COR-L47 (cell line): ENCODE results near the gene ROPN1B.

ENCODE experiments used
- DNase-seq: peaks from one replicate; lab custom pipeline; 2025; lab: John Stamatoyannopoulos, UW

ROPN1B gene

GRCh38 chr3:126004692-126005091 is 35.7 kb downstream of the ROPN1B start:
- no peak for DNase-seq

GRCh38 chr3:126005951-126006350 is 37.0 kb downstream of the ROPN1B start:
- no peak for DNase-seq

- no peak for DNase-seq
Observed at GRCh38 chr3:126008219-126008618, 39.2 kb downstream of the ROPN1B start.

GRCh38 chr3:126009181-126009580 is 40.2 kb downstream of the ROPN1B start:
- DNase-seq: no peak

- DNase-seq: no peak
Observed at GRCh38 chr3:126013751-126014156, 44.8 kb downstream of the ROPN1B start.

- DNase-seq: no peak
Observed at GRCh38 chr3:126014252-126014651, 45.3 kb downstream of the ROPN1B start.

- no peak for DNase-seq
Observed at GRCh38 chr3:126015075-126015474, 46.1 kb downstream of the ROPN1B start.

- DNase-seq: no peak
Observed at GRCh38 chr3:126016616-126017015, 47.6 kb downstream of the ROPN1B start.

GRCh38 chr3:126017362-126017761 is 48.4 kb downstream of the ROPN1B start:
- DNase-seq: no peak

- DNase-seq: no peak
Observed at GRCh38 chr3:126018545-126018944, 49.6 kb downstream of the ROPN1B start.

GRCh38 chr3:126018995-126019394 is 50.0 kb downstream of the ROPN1B start:
- no peak for DNase-seq

GRCh38 chr3:126019683-126020082 is 50.7 kb downstream of the ROPN1B start:
- DNase-seq: no peak

GRCh38 chr3:126021224-126021623 is 52.2 kb downstream of the ROPN1B start:
- DNase-seq: no peak

GRCh38 chr3:126021702-126022101 is 52.7 kb downstream of the ROPN1B start:
- no peak for DNase-seq

- no peak for DNase-seq
Observed at GRCh38 chr3:126022741-126023359, 53.9 kb downstream of the ROPN1B start.

- DNase-seq: no peak
Observed at GRCh38 chr3:126023390-126023789, 54.4 kb downstream of the ROPN1B start.

- DNase-seq: no peak
Observed at GRCh38 chr3:126024049-126024854, 55.3 kb downstream of the ROPN1B start.

- DNase-seq: no peak
Observed at GRCh38 chr3:126025116-126025729, 56.2 kb downstream of the ROPN1B start.

- DNase-seq: no peak
Observed at GRCh38 chr3:126025862-126026261, 56.9 kb downstream of the ROPN1B start.

- DNase-seq: no peak
Observed at GRCh38 chr3:126026277-126026751, 57.3 kb downstream of the ROPN1B start.

- no peak for DNase-seq
Observed at GRCh38 chr3:126026761-126027160, 57.8 kb downstream of the ROPN1B start.

GRCh38 chr3:126028096-126028495 is 59.1 kb downstream of the ROPN1B start:
- no peak for DNase-seq

- no peak for DNase-seq
Observed at GRCh38 chr3:126029241-126029640, 60.3 kb downstream of the ROPN1B start.
